ENCODE results near the gene STIMATE.

DNA sequence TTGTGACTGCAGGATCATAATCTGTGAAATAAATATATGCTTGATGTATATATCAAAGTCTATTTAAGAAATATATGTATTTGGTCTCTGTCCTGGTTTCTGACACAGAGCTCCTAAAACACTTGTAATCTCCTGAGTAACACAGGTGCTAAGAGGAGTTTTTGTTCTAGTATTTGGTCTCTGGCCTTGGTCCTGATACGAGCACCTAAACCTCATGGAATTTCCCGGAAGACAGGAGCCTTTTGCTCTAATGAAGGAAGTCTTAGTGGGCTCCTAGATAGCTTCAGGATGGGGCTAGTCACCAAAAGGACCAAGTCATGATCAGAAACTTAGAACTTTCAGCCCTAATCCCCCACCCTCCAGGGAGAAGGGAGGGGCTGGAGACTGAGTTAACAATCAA is 43.3 kb downstream of the STIMATE start:
- TF ChIP-seq, protein P1, sequence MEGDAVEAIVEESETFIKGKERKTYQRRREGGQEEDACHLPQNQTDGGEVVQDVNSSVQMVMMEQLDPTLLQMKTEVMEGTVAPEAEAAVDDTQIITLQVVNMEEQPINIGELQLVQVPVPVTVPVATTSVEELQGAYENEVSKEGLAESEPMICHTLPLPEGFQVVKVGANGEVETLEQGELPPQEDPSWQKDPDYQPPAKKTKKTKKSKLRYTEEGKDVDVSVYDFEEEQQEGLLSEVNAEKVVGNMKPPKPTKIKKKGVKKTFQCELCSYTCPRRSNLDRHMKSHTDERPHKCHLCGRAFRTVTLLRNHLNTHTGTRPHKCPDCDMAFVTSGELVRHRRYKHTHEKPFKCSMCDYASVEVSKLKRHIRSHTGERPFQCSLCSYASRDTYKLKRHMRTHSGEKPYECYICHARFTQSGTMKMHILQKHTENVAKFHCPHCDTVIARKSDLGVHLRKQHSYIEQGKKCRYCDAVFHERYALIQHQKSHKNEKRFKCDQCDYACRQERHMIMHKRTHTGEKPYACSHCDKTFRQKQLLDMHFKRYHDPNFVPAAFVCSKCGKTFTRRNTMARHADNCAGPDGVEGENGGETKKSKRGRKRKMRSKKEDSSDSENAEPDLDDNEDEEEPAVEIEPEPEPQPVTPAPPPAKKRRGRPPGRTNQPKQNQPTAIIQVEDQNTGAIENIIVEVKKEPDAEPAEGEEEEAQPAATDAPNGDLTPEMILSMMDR (conservative IDR thresholded peaks at IDR 0.05; ENCODE audit: low read depth, low read length), result no peak
- TF ChIP-seq RAD21 (IDR thresholded peaks at IDR 0.05; ENCODE audit: low read length) (no peak), CEBPB (IDR thresholded peaks at IDR 0.05; ENCODE audit: low read depth, low read length) (no peak), FOS (IDR thresholded peaks at IDR 0.05; ENCODE audit: low read depth, low read length) (no peak), POLR2A (IDR thresholded peaks at IDR 0.05; ENCODE audit: low read depth, low read length) (no peak)

All from IMR-90 (cell line).